Parathyroid adenoma (tissue), 2 donors: Measurements from ENCODE around the gene REEP1.

Source experiments
- H2AFZ ChIP-seq: fragments of 300-600 bp; sonication (generic); one replicate; pipeline ENCODE4 v1.7.0; 2017; ENCODE audit warnings: antibody characterized with exemption, mild to moderate bottlenecking
- H3K27ac ChIP-seq: fragments of 300-600 bp; sonication (generic); one replicate; pipeline ENCODE4 v1.7.0; 2017
- H3K27me3 ChIP-seq: fragments of 300-600 bp; sonication (generic); one replicate; pipeline ENCODE4 v1.7.0; 2017; ENCODE audit warnings: low read length; ENCODE audit not compliant: control insufficient read depth, insufficient read depth
- H3K36me3 ChIP-seq: fragments of 300-600 bp; sonication (generic); one replicate; pipeline ENCODE4 v1.7.0; 2017; ENCODE audit warnings: low read length; ENCODE audit not compliant: control insufficient read depth, insufficient read depth
- H3K4me1 ChIP-seq: fragments of 300-600 bp; sonication (generic); one replicate; pipeline ENCODE4 v1.7.0; 2017; ENCODE audit warnings: control low read depth
- H3K4me2 ChIP-seq: fragments of 300-600 bp; sonication (generic); one replicate; pipeline ENCODE4 v1.7.0; 2017; ENCODE audit warnings: low read length
- H3K4me3 ChIP-seq: fragments of 300-600 bp; sonication (generic); one replicate; pipeline ENCODE4 v1.7.0; 2017; ENCODE audit warnings: low read depth, low read length
- H3K79me2 ChIP-seq: fragments of 300-600 bp; sonication (generic); one replicate; pipeline ENCODE4 v1.7.0; 2017; ENCODE audit warnings: control low read depth
- H3K9ac ChIP-seq: fragments of 300-600 bp; sonication (generic); one replicate; pipeline ENCODE4 v1.7.0; 2017; ENCODE audit warnings: mild to moderate bottlenecking
- H3K9me3 ChIP-seq: fragments of 300-600 bp; sonication (generic); one replicate; pipeline ENCODE4 v1.7.0; 2017; ENCODE audit warnings: low read length; ENCODE audit not compliant: control insufficient read depth
- TF ChIP-seq, protein P1 (sequence below): fragments of 300-600 bp; sonication (generic); IDR thresholded peaks from one replicate; pipeline ENCODE4 v1.7.0; 2017; ENCODE audit warnings: antibody characterized with exemption, mild to moderate bottlenecking
- donor health status: primary hyperparathyroidism.

Gene REEP1

DNA sequence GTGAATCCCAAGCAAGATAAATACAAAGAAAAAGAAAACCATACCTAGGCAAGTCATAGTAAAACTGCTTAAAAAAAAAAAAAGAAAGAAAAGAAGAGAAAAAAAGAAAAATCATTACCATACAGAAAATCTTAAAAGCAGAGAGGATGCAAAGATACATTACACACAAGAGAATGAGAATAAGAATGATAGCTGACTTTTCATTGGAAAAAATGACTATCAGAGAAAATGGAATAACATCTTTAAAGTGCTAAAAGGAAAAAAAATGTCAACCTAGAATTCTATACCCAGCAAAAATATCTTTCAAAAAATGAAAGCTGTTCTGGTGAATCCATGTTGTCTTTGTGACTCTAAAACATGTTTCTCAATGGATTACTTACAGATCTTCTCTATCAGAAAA lies 66.2 kb downstream of the REEP1 start:
- TF ChIP-seq, protein P1, sequence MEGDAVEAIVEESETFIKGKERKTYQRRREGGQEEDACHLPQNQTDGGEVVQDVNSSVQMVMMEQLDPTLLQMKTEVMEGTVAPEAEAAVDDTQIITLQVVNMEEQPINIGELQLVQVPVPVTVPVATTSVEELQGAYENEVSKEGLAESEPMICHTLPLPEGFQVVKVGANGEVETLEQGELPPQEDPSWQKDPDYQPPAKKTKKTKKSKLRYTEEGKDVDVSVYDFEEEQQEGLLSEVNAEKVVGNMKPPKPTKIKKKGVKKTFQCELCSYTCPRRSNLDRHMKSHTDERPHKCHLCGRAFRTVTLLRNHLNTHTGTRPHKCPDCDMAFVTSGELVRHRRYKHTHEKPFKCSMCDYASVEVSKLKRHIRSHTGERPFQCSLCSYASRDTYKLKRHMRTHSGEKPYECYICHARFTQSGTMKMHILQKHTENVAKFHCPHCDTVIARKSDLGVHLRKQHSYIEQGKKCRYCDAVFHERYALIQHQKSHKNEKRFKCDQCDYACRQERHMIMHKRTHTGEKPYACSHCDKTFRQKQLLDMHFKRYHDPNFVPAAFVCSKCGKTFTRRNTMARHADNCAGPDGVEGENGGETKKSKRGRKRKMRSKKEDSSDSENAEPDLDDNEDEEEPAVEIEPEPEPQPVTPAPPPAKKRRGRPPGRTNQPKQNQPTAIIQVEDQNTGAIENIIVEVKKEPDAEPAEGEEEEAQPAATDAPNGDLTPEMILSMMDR: no peak
- H3K9me3 ChIP-seq: no peaks in the 10 kb centered on the region

GRCh38 chr2:86263956-86264355 lies 73.5 kb downstream of the REEP1 start:
- H3K4me3 ChIP-seq: no peak overlapping the region
- H3K4me2 ChIP-seq: no peak overlapping the region
- H3K79me2 ChIP-seq: no peaks in the 10 kb centered on the region
- H3K9me3 ChIP-seq: no peaks in the 10 kb centered on the region
- no peak overlapping the region for H3K9ac ChIP-seq
- no peaks in the 10 kb centered on the region for H3K27me3 ChIP-seq
- no peak overlapping the region for H3K27ac ChIP-seq
- H2AFZ ChIP-seq: no peak overlapping the region
- TF ChIP-seq, protein P1: no peak
- no peaks in the 10 kb centered on the region for H3K36me3 ChIP-seq
- no peaks in the 10 kb centered on the region for H3K4me1 ChIP-seq

More for the DNA sequence above, 66.2 kb downstream of the REEP1 start:
- Histone ChIP-seq H3K36me3 (no peaks in the 10 kb centered on the region), H3K79me2 (no peaks in the 10 kb centered on the region), H3K4me3 (no peak overlapping the region), H2AFZ (no peak overlapping the region), H3K4me2 (no peak overlapping the region), H3K27me3 (no peaks in the 10 kb centered on the region), H3K9ac (no peak overlapping the region), H3K27ac (no peak overlapping the region), H3K4me1 (no peaks in the 10 kb centered on the region)

- Histone ChIP-seq H3K4me3 (no peak overlapping the region), H3K27ac (no peak overlapping the region), H3K79me2 (no peaks in the 10 kb centered on the region), H3K27me3 (no peaks in the 10 kb centered on the region), H3K4me2 (no peak overlapping the region), H3K4me1 (no peaks in the 10 kb centered on the region), H3K9me3 (no peaks in the 10 kb centered on the region), H3K9ac (no peak overlapping the region), H3K36me3 (no peaks in the 10 kb centered on the region), H2AFZ (no peak overlapping the region)
- TF ChIP-seq, protein P1: no peak
These were observed 76.4 kb downstream of the REEP1 start for GRCh38 chr2:86260978-86261377.

- Histone ChIP-seq H3K4me2 (no peak overlapping the region), H3K9ac (no peak overlapping the region), H3K9me3 (no peaks in the 10 kb centered on the region), H3K36me3 (no peaks in the 10 kb centered on the region), H3K4me3 (no peak overlapping the region), H2AFZ (no peak overlapping the region), H3K27ac (no peak overlapping the region), H3K79me2 (no peaks in the 10 kb centered on the region), H3K27me3 (no peaks in the 10 kb centered on the region), H3K4me1 (no peaks in the 10 kb centered on the region)
- TF ChIP-seq, protein P1: no peak
These were observed 79.3 kb downstream of the REEP1 start for GRCh38 chr2:86258106-86258505.

DNA sequence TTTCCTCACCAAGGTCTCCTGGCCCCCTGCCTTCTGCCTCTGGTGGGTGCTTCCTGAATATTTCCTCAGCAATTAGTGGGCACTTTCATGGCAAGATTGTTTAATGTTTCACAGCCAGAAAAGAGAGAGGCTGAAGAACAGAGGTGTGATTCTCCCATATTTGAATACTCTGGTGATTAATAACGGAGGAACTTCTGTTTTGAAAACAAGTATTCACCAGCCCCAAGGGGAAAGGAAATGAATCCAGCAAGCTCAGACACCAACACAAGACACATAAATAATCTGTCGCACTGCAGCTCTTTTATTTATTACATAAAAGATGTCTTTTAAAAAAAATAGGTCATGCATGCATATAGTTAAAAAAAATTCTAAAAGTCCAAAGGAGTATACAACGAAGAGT lies 80.4 kb downstream of the REEP1 start:
- no peak overlapping the region for H2AFZ ChIP-seq
- H3K4me3 ChIP-seq: no peak overlapping the region
- H3K27me3 ChIP-seq: no peaks in the 10 kb centered on the region
- no peaks in the 10 kb centered on the region for H3K36me3 ChIP-seq
- H3K79me2 ChIP-seq: no peaks in the 10 kb centered on the region
- TF ChIP-seq, protein P1: no peak
- no peak overlapping the region for H3K4me2 ChIP-seq
- no peak overlapping the region for H3K9ac ChIP-seq
- no peaks in the 10 kb centered on the region for H3K9me3 ChIP-seq
- H3K4me1 ChIP-seq: no peaks in the 10 kb centered on the region
- H3K27ac ChIP-seq: no peak overlapping the region
